Adipocyte (in vitro differentiated cells): ENCODE data around the gene SLC5A10.

Experiments
- DNase-seq: peaks from one replicate; pipeline ENCODE4 v3.0.0-alpha.2; 2015; ENCODE audit warnings: low read depth
- H3K27me3 ChIP-seq: replicated peaks from 2 replicates; pipeline ENCODE4 v1.7.0; 2013; ENCODE audit warnings: mild to moderate bottlenecking, low read length, moderate library complexity; ENCODE audit not compliant: control insufficient read depth, insufficient read depth
- H3K36me3 ChIP-seq: 2 replicates; pipeline ENCODE4 v1.7.0; 2013; ENCODE audit warnings: low read length, mild to moderate bottlenecking, moderate library complexity; ENCODE audit not compliant: control insufficient read depth, insufficient read depth, severe bottlenecking
- H3K4me1 ChIP-seq: 2 replicates; pipeline ENCODE4 v1.7.0; 2013; ENCODE audit warnings: mild to moderate bottlenecking, low read length, moderate library complexity; ENCODE audit not compliant: control insufficient read depth, insufficient read depth
- H3K4me3 ChIP-seq: 2 replicates; pipeline ENCODE4 v1.7.0; 2013; ENCODE audit warnings: mild to moderate bottlenecking, low read length, moderate library complexity
- H3K9ac ChIP-seq: 2 replicates; pipeline ENCODE4 v1.7.0; 2013; ENCODE audit warnings: mild to moderate bottlenecking, low read length, moderate library complexity
- H3K9me3 ChIP-seq: 2 replicates; pipeline ENCODE4 v1.7.0; 2013; ENCODE audit warnings: mild to moderate bottlenecking, low read length, moderate library complexity; ENCODE audit not compliant: control insufficient read depth

SLC5A10 gene

GRCh38 chr17:19000531-19001325, 48.8 kb downstream of the SLC5A10 start:
- no peaks in the 10 kb centered on the region for H3K27me3 ChIP-seq
- peaks cover 12% of the 10 kb centered on the region for H3K4me1 ChIP-seq
- no peak for DNase-seq
- H3K9me3 ChIP-seq, result no peaks in the 10 kb centered on the region
- no peak overlapping the region for H3K4me3 ChIP-seq
- H3K36me3 ChIP-seq, result no peaks in the 10 kb centered on the region
- H3K9ac ChIP-seq, result no peak overlapping the region

GRCh38 chr17:19001907-19002590, 50.1 kb downstream of the SLC5A10 start:
- no peaks in the 10 kb centered on the region for H3K27me3 ChIP-seq
- no peak for DNase-seq
- peaks cover 12% of the 10 kb centered on the region for H3K4me1 ChIP-seq
- H3K9ac ChIP-seq, result no peak overlapping the region
- no peak overlapping the region for H3K4me3 ChIP-seq
- H3K36me3 ChIP-seq, result no peaks in the 10 kb centered on the region
- peaks cover 4% of the 10 kb centered on the region for H3K9me3 ChIP-seq

- DNase-seq, result peak; percentile 23
- Histone ChIP-seq H3K27me3 (no peaks in the 10 kb centered on the region), H3K4me1 (peaks cover 12% of the 10 kb centered on the region), H3K4me3 (peak overlapping the region; percentile 81), H3K36me3 (no peaks in the 10 kb centered on the region), H3K9me3 (peaks cover 4% of the 10 kb centered on the region), H3K9ac (peak overlapping the region; percentile 76)
Measured at GRCh38 chr17:19002805-19003542, 51.0 kb downstream of the SLC5A10 start.

- Histone ChIP-seq H3K9me3 (peaks cover 4% of the 10 kb centered on the region), H3K4me1 (peaks cover 12% of the 10 kb centered on the region), H3K9ac (peak overlapping the region; percentile 80), H3K27me3 (no peaks in the 10 kb centered on the region), H3K4me3 (peak overlapping the region; percentile 81), H3K36me3 (no peaks in the 10 kb centered on the region)
- peak; percentile 64 for DNase-seq
Measured at GRCh38 chr17:19003543-19004420, 51.8 kb downstream of the SLC5A10 start.

GRCh38 chr17:19004421-19005136, 52.6 kb downstream of the SLC5A10 start, which contains the start of gene FAM83G:
Gene FAM83G (minus strand): TSS chr17:19004764. CDS start chr17:19004041, 723 bp downstream.
- H3K4me1 ChIP-seq, result peaks cover 12% of the 10 kb centered on the region
- peak within 1 kb of the TSS; percentile 80 for H3K9ac ChIP-seq
- peaks cover 4% of the 10 kb centered on the region for H3K9me3 ChIP-seq
- no peaks in the 10 kb centered on the region for H3K36me3 ChIP-seq
- no peaks in the 10 kb centered on the region for H3K27me3 ChIP-seq
- peak within 1 kb of the TSS; percentile 81 for H3K4me3 ChIP-seq
- DNase-seq, result peak; percentile 82

- Histone ChIP-seq H3K27me3 (no peaks in the 10 kb centered on the region), H3K36me3 (no peaks in the 10 kb centered on the region), H3K4me3 (peak overlapping the region; percentile 81), H3K4me1 (peaks cover 12% of the 10 kb centered on the region), H3K9ac (peak overlapping the region; percentile 80), H3K9me3 (peaks cover 4% of the 10 kb centered on the region)
- no peak for DNase-seq
Measured at GRCh38 chr17:19005137-19005773, 53.3 kb downstream of the SLC5A10 start.

GRCh38 chr17:19005789-19006430, 53.9 kb downstream of the SLC5A10 start:
- Histone ChIP-seq H3K4me3 (no peak overlapping the region), H3K36me3 (no peaks in the 10 kb centered on the region), H3K9me3 (peaks cover 4% of the 10 kb centered on the region), H3K4me1 (peaks cover 12% of the 10 kb centered on the region), H3K9ac (no peak overlapping the region), H3K27me3 (no peaks in the 10 kb centered on the region)
- no peak for DNase-seq

GRCh38 chr17:19006698-19007097, 54.7 kb downstream of the SLC5A10 start:
- Histone ChIP-seq H3K4me1 (peaks cover 8% of the 10 kb centered on the region), H3K4me3 (no peak overlapping the region), H3K9ac (no peak overlapping the region), H3K27me3 (no peaks in the 10 kb centered on the region), H3K36me3 (no peaks in the 10 kb centered on the region), H3K9me3 (peaks cover 4% of the 10 kb centered on the region)
- DNase-seq, result no peak

GRCh38 chr17:19009970-19010369, 58.0 kb downstream of the SLC5A10 start:
- H3K4me3 ChIP-seq, result no peak overlapping the region
- no peak overlapping the region for H3K9ac ChIP-seq
- H3K9me3 ChIP-seq, result peaks cover 4% of the 10 kb centered on the region
- no peak for DNase-seq
- H3K27me3 ChIP-seq, result no peaks in the 10 kb centered on the region
- no peaks in the 10 kb centered on the region for H3K36me3 ChIP-seq
- H3K4me1 ChIP-seq, result no peaks in the 10 kb centered on the region
